NCI-H774 (cell line): ENCODE measurements around the gene SEMA3G.

Source experiments
- DNase-seq: peaks from one replicate; lab custom pipeline; 2025; lab: John Stamatoyannopoulos, UW

Gene SEMA3G

GRCh38 chr3:52395503-52395865 lies 49.4 kb downstream of the SEMA3G start:
- DNase-seq: no peak

GRCh38 chr3:52394751-52395502 lies 50.0 kb downstream of the SEMA3G start:
- no peak for DNase-seq

GRCh38 chr3:52393959-52394670 lies 50.8 kb downstream of the SEMA3G start:
- DNase-seq: no peak

DNA sequence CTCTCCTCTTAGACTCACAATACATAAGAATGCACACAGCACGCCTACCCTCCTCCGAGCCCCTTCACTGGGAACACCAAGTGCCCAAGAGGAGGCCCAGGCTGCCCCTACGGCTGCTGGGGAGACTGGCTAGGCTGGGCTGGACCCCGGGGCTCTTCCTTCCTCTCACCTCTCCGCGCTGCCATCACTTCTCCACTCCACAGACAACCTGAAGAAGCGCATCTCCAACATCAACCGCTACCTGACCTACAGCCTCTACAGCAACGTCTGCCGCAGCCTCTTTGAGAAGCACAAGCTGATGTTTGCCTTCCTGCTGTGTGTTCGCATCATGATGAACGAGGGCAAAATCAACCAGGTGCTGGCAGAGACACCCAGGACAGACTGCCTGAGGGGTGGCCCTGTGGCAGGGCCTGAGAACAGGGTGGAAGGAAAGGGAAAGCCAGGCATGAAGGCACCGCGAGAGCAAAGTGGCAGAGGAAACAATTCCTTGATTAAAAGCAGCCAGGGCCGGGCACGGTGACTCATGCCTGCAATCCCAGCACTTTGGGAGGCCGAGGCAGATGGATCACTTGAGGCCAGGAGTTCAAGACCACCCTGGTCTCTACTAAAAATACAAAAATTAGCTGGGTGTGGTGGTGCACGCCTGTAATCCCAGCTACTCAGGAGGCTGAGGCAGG lies 51.6 kb downstream of the SEMA3G start:
- no peak for DNase-seq

- no peak for DNase-seq
Measured at GRCh38 chr3:52392216-52392930, 52.5 kb downstream of the SEMA3G start.

GRCh38 chr3:52391096-52391495 lies 53.8 kb downstream of the SEMA3G start:
- no peak for DNase-seq

GRCh38 chr3:52388933-52389332 lies 56.0 kb downstream of the SEMA3G start:
- DNase-seq: no peak

DNA sequence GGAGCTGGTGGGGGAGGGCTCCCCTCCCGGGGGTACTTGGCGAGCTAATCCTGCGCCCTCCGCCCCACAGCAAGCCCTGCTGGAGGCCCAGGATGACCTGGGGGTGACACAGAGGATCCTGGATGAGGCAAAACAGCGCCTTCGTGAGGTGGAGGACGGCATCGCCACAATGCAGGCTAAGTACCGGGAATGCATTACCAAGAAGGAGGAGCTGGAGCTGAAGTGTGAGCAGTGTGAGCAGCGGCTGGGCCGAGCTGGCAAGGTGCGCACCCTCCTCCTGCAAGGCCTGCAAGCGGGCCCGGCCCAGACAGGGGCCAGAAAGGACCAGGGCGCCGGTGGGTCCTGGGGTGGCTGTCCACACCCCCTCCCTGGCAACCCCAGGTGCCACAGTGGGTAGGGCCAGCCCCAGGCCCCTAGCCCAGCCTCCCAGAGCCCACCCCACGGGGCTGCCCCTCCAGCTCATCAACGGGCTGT lies 56.5 kb downstream of the SEMA3G start:
- DNase-seq: no peak

DNA sequence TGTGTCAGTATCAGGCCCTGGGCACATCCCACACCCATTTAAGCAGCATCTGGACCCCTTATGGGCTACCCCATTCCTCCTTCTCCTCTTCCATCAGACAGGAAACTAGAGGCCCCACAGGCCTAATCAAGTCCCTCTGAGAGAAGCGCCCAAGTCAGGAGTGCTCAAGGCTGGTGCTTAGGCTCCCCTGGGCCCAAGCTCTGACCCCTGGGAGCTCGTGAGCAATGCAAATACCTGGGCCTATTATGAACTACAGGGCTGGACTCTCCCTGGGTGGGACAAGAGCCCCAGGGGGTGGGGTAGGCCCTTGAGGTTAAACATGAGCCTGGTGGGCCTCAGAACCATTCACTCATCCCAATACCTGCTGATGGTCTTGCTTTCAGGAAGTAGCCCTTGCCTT lies 57.4 kb downstream of the SEMA3G start:
- no peak for DNase-seq

GRCh38 chr3:52385157-52385556 lies 59.7 kb downstream of the SEMA3G start:
- no peak for DNase-seq

- DNase-seq: no peak
Measured at GRCh38 chr3:52384019-52384761, 60.7 kb downstream of the SEMA3G start.

GRCh38 chr3:52383446-52383845 lies 61.5 kb downstream of the SEMA3G start:
- no peak for DNase-seq
